ENCODE results near the gene PITPNB.

DNA sequence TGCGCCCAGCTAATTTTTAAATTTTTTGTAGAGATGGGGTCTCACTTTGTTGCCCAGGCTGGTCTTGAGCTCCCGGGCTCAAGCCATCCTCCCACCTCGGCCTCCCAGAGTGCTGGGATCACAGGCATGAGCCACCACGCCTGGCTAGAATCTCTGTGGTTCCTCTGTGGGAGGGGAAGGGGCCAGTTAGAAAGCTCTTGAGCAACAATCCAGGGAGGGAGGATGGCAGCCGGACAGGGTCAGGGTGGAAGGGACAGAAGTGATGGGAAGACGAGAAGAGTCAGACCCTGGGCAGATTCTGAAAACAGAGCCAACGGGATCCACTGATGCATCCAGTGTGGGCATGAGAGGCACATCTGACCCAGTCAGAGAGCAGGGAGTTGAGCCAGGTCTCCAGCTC lies 78.6 kb downstream of the PITPNB start:
- TF ChIP-seq EZH2 (IDR thresholded peaks at IDR 0.05; ENCODE audit: low read depth, unreplicated experiment) (no peak), NANOG (IDR thresholded peaks at IDR 0.05; ENCODE audit: borderline replicate concordance) (no peak), ZNF331 (CRISPR knock-in tag; IDR thresholded peaks at IDR 0.05; ENCODE audit: low read depth) (no peak), POLR2AphosphoS5 (IDR thresholded peaks at IDR 0.05; ENCODE audit: low read depth) (no peak), ZNF114 (CRISPR knock-in tag; IDR thresholded peaks at IDR 0.05) (no peak)
- TF ChIP-seq, protein P1, sequence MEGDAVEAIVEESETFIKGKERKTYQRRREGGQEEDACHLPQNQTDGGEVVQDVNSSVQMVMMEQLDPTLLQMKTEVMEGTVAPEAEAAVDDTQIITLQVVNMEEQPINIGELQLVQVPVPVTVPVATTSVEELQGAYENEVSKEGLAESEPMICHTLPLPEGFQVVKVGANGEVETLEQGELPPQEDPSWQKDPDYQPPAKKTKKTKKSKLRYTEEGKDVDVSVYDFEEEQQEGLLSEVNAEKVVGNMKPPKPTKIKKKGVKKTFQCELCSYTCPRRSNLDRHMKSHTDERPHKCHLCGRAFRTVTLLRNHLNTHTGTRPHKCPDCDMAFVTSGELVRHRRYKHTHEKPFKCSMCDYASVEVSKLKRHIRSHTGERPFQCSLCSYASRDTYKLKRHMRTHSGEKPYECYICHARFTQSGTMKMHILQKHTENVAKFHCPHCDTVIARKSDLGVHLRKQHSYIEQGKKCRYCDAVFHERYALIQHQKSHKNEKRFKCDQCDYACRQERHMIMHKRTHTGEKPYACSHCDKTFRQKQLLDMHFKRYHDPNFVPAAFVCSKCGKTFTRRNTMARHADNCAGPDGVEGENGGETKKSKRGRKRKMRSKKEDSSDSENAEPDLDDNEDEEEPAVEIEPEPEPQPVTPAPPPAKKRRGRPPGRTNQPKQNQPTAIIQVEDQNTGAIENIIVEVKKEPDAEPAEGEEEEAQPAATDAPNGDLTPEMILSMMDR (conservative IDR thresholded peaks at IDR 0.05; ENCODE audit: low read depth in 2 of 2): no peak
